DND-41 (cell line): ENCODE data around the gene TMEM191C.
"Not testable (repeated sequence)": the region's sequence is repeated elsewhere in the genome, so short reads cannot be mapped to it uniquely, and the experiment has no call there.

Source experiments
- CTCF ChIP-seq: IDR thresholded peaks from 2 replicates; pipeline ENCODE4 v1.5.1; 2012; ENCODE audit warnings: borderline replicate concordance, low read length, moderate library complexity, mild to moderate bottlenecking; ENCODE audit not compliant: poor library complexity, severe bottlenecking; ENCODE audit errors: extremely low read depth
- EZH2 ChIP-seq: IDR thresholded peaks from 3 replicates; pipeline ENCODE4 v1.6.1; 2012; ENCODE audit warnings: borderline replicate concordance, low read depth, mild to moderate bottlenecking, moderate library complexity, low read length, inconsistent platforms; ENCODE audit not compliant: severe bottlenecking

GRCh38 chr22:21440676-21441075 is 26.5 kb upstream of the TMEM191C start:
- not testable (repeated sequence) for TF ChIP-seq CTCF, EZH2
